WI38 (cell line): Measurements from ENCODE around the gene AHDC1.

Experiments
- H3K4me3 ChIP-seq: 2 replicates; pipeline ENCODE4 v1.5.1; 2011; ENCODE audit warnings: low read depth, mild to moderate bottlenecking, control low read depth, low read length
- CTCF ChIP-seq: IDR thresholded peaks from 2 replicates; pipeline ENCODE4 v1.5.1; 2012; ENCODE audit warnings: low read depth, mild to moderate bottlenecking, control low read depth, low read length

The AHDC1 gene

GRCh38 chr1:27487966-27488884, 115.7 kb downstream of the AHDC1 start:
- no peak for TF ChIP-seq CTCF
- H3K4me3 ChIP-seq, result peak overlapping the region; percentile 74

- no peak for TF ChIP-seq CTCF
- no peak overlapping the region for H3K4me3 ChIP-seq
Observed at GRCh38 chr1:27485363-27485762, 118.6 kb downstream of the AHDC1 start.
